ENCODE results near the gene PIK3R1. TPM values are rescaled to one million over a fixed set of nuclear protein-coding genes. Genes with fewer than 3 reads are reported as not detected.

Gene PIK3R1
- total RNA-seq, 1 donor from 2014 or later: 52.2 TPM

DNA sequence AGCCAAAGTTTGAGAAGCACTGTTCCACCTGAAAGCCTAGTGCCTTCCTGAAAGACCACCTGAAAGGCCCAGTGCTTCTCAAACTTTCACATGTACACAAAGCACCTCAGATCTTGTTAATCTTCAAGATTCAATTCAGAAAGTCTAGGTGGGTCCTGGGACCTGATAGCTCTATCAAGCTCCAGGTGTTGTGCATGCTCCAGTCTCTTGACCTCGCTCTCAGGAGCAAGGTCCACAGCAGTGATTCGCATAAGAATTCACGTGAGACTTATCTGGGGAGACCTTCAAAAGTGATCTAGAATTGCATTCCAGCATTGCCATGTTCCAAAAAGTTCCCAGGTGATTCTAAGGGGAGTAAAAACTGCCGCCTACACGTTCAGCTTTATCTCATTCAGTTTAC lies 102.1 kb downstream of the PIK3R1 start:
- POLR2A ChIA-PET: no interaction called here
- Mint-ChIP-seq H3K27me3 (no peaks in the 10 kb centered on the region), H3K27ac (no peak overlapping the region), H3K9me3 (peaks cover 2% of the 10 kb centered on the region), H3K36me3 (ENCODE audit: low read depth) (no peaks in the 10 kb centered on the region), H3K4me3 (no peak overlapping the region), H3K4me1 (peaks cover 10% of the 10 kb centered on the region)
- CTCF ChIA-PET: no interaction called here
- ATAC-seq (ENCODE audit: low read depth) (no peak), DNase-seq (no peak)
- no peak for TF ChIP-seq CTCF (IDR thresholded peaks at IDR 0.05)
- intact Hi-C loops (cut with micrococcal nuclease): no loop called here

- ATAC-seq (ENCODE audit: low read depth) (no peak), DNase-seq (no peak)
- Mint-ChIP-seq H3K9me3 (peaks cover 2% of the 10 kb centered on the region), H3K36me3 (ENCODE audit: low read depth) (no peaks in the 10 kb centered on the region), H3K27ac (no peak overlapping the region), H3K4me1 (peaks cover 10% of the 10 kb centered on the region), H3K4me3 (no peak overlapping the region), H3K27me3 (no peaks in the 10 kb centered on the region)
- no peak for TF ChIP-seq CTCF (IDR thresholded peaks at IDR 0.05)
- POLR2A ChIA-PET: no interaction called here
- intact Hi-C loops (cut with micrococcal nuclease): no loop called here
- CTCF ChIA-PET: no interaction called here
Measured at GRCh38 chr5:68318955-68319705, 103.6 kb downstream of the PIK3R1 start.

GRCh38 chr5:68319706-68320412 lies 104.3 kb downstream of the PIK3R1 start:
- Mint-ChIP-seq H3K27me3 (no peaks in the 10 kb centered on the region), H3K4me3 (no peak overlapping the region), H3K9me3 (peaks cover 5% of the 10 kb centered on the region), H3K27ac (no peak overlapping the region), H3K4me1 (peaks cover 10% of the 10 kb centered on the region), H3K36me3 (ENCODE audit: low read depth) (no peaks in the 10 kb centered on the region)
- DNase-seq: no peak
- ChIA-PET CTCF (no interaction called here), POLR2A (no interaction called here)
- ATAC-seq (ENCODE audit: low read depth): no peak
- no peak for TF ChIP-seq CTCF (IDR thresholded peaks at IDR 0.05)
- intact Hi-C loops (cut with micrococcal nuclease): no loop called here

DNA sequence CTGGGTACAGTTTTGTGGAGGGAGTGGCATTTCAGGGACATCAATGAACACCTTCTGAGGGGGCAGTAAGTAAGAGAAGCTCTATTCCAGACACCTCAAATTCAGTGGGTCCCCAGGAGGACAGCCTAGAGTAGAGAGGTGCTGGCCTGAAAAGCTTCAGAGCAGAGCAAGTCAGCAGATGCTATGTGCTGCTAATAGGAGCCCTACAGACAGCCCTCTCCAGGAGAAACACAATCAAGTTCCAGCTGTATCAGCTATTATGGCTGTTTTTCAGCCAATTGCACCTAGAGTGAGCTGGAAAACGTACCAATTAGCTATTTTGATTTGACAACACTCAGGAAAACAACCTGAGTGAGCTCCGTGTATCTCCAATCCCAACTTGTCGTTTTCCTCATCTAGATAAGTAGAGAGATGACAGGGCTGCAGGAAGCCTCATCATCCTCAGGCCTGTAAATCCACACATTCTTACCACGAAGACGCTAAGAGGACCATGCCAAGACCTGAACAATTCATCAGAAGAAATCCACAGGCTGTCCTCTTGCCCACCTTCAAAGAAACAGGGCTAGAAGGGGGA lies 104.9 kb downstream of the PIK3R1 start:
- DNase-seq: no peak
- peaks cover 5% of the 10 kb centered on the region for H3K9me3 Mint-ChIP-seq
- peaks cover 7% of the 10 kb centered on the region for H3K4me1 Mint-ChIP-seq
- ChIA-PET CTCF (no interaction called here), POLR2A (no interaction called here)
- ATAC-seq (ENCODE audit: low read depth): no peak
- TF ChIP-seq CTCF (IDR thresholded peaks at IDR 0.05): no peak
- intact Hi-C loops (cut with micrococcal nuclease): no loop called here
- H3K36me3 Mint-ChIP-seq (ENCODE audit: low read depth): no peaks in the 10 kb centered on the region
- no peak overlapping the region for H3K27ac Mint-ChIP-seq
- no peaks in the 10 kb centered on the region for H3K27me3 Mint-ChIP-seq
- H3K4me3 Mint-ChIP-seq: no peak overlapping the region

- Mint-ChIP-seq H3K27me3 (no peaks in the 10 kb centered on the region), H3K36me3 (ENCODE audit: low read depth) (no peaks in the 10 kb centered on the region), H3K27ac (no peak overlapping the region), H3K9me3 (peaks cover 3% of the 10 kb centered on the region), H3K4me1 (no peaks in the 10 kb centered on the region), H3K4me3 (no peak overlapping the region)
- DNase-seq: no peak
- TF ChIP-seq CTCF (IDR thresholded peaks at IDR 0.05): no peak
- CTCF ChIA-PET: no interaction called here
- intact Hi-C loops (cut with micrococcal nuclease): no loop called here
- ATAC-seq (ENCODE audit: low read depth): no peak
- POLR2A ChIA-PET: no interaction called here
Measured at GRCh38 chr5:68325065-68325580, 109.6 kb downstream of the PIK3R1 start.

Measured in activated B cell treated with CpG ODN at 0.5 μM for 24 hours (primary cell).